DMS153 treated with DMSO at 0.1 percent for 48 hours (cell line): ENCODE results near the gene MYLK.
A peak's percentile ranks its signal among the peaks of the same experiment; 100 is the strongest.
"Not testable (repeated sequence)": the region's sequence is repeated elsewhere in the genome, so short reads cannot be mapped to it uniquely, and the experiment has no call there.

Source experiments
- DNase-seq: peaks from one replicate; lab custom pipeline; 2025; ENCODE audit not compliant: unreplicated experiment; lab: John Stamatoyannopoulos, UW

MYLK gene, protein sequence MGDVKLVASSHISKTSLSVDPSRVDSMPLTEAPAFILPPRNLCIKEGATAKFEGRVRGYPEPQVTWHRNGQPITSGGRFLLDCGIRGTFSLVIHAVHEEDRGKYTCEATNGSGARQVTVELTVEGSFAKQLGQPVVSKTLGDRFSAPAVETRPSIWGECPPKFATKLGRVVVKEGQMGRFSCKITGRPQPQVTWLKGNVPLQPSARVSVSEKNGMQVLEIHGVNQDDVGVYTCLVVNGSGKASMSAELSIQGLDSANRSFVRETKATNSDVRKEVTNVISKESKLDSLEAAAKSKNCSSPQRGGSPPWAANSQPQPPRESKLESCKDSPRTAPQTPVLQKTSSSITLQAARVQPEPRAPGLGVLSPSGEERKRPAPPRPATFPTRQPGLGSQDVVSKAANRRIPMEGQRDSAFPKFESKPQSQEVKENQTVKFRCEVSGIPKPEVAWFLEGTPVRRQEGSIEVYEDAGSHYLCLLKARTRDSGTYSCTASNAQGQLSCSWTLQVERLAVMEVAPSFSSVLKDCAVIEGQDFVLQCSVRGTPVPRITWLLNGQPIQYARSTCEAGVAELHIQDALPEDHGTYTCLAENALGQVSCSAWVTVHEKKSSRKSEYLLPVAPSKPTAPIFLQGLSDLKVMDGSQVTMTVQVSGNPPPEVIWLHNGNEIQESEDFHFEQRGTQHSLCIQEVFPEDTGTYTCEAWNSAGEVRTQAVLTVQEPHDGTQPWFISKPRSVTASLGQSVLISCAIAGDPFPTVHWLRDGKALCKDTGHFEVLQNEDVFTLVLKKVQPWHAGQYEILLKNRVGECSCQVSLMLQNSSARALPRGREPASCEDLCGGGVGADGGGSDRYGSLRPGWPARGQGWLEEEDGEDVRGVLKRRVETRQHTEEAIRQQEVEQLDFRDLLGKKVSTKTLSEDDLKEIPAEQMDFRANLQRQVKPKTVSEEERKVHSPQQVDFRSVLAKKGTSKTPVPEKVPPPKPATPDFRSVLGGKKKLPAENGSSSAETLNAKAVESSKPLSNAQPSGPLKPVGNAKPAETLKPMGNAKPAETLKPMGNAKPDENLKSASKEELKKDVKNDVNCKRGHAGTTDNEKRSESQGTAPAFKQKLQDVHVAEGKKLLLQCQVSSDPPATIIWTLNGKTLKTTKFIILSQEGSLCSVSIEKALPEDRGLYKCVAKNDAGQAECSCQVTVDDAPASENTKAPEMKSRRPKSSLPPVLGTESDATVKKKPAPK (N-terminal part only)

DNA sequence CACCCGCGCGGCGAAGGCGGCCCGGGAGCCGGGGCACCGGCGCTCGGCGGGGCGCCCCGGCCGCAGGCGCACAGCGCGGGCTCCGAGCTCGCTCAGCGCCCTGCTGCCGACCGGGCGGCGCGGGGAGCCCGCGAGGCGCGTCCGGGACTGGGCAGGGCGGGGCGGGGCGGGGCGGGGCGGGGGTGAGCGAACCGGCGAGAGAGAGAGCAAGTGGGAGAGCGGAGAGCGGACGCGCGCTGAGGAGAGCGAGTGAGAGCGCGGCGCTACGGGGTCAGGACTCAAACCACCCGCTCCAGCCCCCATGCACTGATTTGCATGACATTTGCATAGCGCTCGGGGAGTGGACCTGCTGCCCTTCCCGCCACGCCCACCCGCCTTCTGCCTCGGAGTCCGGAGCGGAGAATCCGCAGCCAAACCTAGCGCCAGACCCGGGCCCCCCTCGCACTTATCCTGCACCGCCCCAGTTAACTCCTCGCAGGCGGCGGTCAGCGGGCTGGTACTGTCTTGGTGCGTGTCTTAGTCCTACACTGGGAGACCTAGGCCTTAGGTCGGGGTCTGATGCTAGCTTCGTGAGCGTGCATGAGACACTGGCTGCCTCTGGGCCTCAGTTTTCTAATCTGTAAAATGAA lies at the start of gene MYLK:
Gene MYLK (minus strand): TSS at position 130 of the 629 bp plus-strand sequence. CDS start 90,491 bp downstream, outside the sequence.
- peak; percentile 25 for DNase-seq

DNA sequence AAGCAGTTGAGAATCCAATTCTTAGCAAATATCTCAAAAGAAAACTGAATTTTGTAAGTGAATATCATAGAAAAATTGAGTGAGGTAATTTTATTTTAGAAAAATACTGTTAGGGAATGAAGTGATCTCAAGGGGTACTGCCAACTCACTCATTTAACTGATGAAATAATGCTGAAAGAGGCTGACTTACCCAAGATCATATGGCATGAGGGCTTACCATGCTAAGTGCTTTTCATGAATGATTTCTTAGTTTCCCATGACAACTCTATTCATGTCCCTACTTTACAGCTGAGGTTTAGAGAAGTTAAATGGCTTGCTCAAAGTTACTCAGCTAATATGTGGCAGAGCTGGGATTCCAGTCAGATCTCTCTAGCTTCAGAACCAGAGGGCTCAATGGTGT lies 46.3 kb upstream of the MYLK start:
- no peak for DNase-seq

DNA sequence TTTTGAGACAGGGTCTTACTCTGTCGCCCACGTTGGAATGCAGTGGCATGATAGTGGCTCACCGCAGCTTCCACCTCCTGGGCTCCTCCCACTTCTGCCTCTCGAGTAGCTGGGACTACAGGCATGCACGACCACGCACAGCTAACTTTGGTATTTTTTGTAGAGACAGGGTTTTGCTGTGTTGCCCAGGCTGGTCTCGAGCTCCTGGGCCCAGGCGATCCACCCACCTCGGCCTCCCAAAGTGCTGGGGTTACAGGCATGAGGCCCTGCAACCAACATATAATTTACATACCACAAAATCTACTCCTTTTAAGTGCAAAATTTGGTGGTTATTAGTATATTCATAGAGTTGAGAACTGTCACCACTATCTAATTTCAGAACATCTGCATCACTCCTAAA lies 45.2 kb upstream of the MYLK start:
- DNase-seq: no peak

DNA sequence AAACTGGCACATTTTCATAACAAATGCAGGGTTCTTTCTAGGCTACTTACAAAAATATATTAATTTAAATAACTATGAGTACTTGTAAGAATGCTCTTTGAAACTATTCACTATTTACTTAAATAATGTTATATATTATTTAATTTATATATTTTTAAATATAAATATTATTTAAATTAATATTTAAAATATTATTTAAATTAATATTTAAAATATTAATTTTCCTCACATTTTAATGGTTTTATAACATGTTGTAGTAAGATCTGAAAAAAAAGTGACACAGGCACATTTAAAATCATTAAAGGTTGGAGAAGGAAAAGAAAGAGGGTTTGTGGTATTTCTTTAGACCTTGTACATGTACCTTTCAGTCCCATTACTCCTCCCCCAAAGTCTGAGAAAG lies 42.3 kb upstream of the MYLK start:
- DNase-seq: no peak

DNA sequence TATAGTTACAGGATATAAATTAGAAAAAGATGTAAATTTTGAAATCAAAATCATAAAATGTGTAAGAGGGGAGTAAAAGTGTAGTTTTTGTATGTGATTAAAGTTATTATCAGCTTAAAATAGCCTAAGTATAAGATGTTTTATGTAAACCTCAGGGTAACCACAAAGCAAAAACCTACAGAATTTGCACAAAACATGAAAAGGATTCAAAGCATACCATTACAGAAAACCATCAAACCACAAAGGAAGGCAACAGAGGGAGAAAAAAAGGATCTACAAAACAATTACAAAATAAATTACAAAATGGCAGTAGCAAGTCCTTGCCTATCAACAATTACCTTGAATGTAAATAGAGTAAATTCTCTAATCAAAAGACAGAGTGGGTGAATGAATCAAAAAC lies 36.7 kb upstream of the MYLK start:
- DNase-seq: no peak

DNA sequence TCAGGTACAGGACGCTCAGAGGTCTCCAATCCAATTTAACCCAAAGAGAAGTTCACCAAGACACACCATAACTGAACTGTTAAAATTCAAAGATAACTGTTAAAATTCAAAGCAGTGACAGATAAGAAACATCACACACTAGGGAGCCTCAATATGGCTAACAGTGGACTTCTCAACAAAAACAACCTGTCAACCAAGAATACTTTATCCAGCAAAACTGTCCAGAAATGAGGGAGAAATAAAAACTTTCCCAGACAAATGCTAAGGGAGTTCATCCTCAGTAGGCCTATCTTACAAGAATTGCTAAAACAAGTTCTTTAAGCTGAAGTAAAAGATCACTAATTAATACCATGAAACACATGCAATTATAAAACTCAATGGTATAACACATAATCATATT lies 36.3 kb upstream of the MYLK start:
- DNase-seq: no peak

DNA sequence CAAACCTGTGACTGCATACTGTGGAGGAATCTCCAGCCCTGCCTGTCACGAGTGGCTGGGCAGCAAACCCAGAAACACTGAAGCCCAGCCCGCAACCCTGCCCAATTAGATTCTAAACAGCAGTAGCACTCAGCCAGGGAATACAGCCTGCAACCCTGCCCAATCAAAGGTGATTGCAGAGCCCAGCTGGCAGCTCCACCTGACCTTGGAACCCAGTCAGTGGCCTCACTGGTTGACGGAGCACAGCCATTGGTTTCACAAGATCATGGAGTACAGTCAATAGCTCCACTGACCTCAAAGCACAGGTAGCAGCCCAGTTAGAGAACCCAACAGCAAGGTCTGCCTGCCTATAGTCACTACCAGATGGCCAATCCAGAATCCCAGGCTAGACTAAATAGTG lies 35.2 kb upstream of the MYLK start:
- no peak for DNase-seq

DNA sequence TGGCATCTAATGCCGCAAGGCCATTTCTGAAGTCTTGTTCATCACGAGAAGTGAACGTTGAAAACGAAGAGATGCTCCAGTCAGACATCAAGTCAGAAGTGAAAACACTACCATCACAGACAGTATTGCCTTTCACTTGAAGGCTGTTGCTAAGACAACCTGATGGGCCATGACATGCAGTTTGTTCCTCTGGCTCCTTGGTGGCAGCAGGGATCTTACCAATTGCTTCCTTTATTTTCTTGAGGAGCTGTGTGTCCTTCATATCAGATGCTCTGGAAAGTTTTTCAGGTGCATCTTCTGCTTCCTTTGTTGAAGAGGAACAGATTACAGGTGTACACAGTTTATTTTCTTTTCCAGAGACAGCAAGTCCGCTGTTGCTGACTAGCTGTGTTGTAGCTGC lies 30.7 kb upstream of the MYLK start:
- DNase-seq: no peak

DNA sequence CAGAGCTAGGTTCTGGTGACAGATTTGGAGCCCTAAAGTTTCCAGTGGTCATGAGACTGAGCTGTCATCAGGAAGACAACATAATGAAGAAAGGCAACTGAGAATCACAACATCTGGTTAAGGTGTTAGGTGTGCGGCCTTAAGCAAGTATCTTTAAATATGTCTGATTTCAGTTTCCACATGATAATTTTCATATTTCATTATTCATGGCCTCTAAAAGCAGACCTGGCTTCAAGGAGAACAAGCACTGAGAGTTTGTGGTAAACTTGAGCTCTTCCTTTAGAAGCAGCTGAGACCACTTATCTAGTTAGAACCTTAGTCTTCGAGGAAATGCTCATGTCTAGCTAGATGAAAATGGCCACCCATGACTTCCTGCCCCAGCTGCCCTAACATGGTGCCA lies 25.7 kb upstream of the MYLK start:
- no peak for DNase-seq

DNA sequence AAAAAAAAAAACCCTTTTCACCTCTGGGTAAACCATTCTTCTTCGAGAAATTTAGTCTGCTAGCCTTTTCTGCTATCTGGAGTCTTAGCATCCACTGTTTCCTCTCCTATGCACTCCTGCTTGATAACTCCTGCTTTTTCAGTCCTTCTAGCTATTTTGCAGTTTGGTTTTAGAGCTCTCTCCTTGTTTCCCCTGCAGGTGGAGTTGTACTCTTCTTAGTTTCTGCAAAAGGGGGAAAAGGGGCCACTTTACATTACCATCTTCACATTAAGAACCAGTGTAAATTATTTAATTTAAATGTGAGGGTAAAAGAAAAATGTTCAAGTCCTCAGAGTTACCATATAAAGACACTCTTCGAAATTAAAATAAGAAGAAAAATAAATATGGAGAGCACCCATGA lies 23.6 kb upstream of the MYLK start:
- DNase-seq: no peak

DNA sequence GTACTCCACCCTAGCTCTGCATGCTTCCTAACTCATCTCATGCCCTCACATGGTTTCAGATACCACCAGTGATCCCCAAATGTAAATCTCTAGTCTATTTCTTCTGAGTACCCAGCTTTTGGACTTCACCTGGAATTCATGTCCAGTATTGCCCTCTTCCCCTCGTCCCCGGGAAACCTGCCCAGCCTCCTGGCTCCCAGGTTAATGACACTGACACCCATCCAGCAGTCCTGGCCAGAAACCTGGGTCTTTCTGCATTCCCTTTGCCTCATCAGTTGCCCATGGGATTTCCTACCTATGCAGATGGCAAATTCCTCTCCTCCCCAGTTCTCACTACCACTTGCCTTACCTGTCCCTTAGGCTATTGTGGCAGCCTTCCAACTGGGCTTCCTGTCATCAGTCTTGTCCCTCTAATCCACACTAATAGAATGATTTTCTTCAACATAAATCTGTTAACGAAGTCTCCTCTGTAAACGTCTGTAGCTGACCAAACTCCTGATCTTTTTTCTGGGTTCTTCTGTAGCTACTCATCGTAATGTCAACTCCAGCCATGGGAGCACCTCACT lies 15.3 kb upstream of the MYLK start:
- DNase-seq: no peak

DNA sequence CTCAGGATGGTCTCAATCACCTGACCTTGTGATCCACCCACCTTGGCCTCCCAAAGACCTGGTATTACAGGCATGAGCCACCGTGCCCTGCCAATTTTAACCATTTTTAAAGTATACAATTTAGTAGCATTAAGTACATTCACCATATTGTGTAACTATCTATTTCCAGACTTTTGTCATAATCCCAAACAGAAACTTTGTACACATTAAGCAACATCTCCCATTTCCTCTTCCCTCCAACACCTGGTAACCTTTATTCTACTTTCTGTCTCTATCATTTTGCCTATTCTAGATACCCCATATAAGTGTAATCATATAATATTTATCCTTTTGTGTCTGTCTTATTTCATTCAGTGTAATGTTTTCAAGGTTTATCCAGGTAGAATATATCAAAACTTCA lies 8.9 kb upstream of the MYLK start:
- no peak for DNase-seq

DNA sequence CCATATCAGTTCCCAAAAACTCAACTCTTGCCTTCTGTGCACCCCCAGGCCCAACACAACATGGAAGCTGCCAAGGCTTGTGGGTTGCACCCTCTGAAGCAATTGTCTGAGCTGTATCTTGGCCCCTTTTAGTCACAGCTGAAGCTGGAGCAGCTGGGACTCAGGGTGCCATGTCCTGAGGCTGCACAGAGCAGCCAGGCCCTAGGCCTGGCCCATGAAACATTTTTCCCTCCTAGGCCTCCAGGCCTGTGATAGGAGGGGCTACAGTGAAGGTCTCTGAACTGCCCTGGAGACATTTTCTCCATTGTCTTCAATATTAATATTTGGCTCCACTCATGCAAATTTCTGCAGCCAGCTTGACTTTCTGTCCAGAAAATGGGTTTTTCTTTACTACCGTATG lies 8.1 kb upstream of the MYLK start:
- no peak for DNase-seq

DNA sequence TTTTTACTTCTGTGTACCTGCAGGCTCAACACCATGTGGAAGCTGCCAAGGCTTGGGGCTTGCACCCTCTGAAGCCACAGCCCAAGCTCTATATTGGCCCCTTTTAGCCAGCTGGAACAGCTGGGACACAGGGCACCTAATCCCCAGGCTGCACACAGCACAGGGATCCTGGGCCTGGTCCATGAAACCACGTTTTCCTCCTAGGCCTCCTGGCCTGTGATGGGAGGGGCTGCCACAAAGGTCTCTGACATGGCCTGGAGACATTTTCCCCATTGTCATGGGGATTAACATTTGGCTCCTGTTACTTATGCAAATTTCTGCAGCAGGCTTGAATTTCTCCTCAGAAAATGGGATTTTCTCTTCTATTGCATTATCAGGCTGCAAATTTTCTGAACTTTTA lies 6.9 kb upstream of the MYLK start:
- DNase-seq: not testable (repeated sequence)

DNA sequence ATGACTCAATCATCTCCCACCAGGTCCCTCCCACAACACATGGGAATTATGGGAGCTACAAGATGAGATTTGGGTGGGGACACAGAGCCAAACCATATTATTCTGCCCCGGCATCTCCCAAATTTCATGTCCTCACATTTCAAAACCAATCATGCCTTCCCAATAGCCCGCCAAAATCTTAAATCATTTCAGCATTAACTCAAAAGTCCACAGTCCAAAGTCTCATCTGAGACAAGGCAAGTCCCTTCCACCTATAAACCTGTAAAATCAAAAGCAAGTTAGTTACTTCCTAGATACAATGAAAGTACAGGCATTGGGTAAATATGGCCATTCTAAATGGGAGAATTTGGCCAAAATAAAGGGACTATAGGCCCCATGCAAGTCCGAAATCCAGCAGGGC lies 6.0 kb upstream of the MYLK start:
- not testable (repeated sequence) for DNase-seq

DNA sequence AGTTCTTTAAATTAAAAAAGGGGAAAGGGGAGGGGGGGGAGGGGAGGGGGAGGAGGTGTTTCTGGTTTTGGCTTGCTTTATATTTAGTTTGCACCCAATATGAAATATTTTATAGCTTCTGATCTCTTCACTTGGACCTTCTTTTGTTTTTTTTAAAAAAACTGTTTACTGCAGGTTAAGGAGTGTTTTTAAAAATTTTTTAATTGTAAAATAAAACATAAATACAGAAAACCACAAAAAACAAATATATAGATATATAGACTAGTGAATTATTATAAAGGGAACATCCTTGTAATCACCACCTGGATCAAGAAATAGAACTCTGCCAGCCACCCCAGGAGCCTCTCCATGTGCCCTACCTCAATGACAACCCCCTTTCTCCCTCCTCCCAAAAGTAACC lies 861 bp upstream of the MYLK start:
- no peak for DNase-seq

DNA sequence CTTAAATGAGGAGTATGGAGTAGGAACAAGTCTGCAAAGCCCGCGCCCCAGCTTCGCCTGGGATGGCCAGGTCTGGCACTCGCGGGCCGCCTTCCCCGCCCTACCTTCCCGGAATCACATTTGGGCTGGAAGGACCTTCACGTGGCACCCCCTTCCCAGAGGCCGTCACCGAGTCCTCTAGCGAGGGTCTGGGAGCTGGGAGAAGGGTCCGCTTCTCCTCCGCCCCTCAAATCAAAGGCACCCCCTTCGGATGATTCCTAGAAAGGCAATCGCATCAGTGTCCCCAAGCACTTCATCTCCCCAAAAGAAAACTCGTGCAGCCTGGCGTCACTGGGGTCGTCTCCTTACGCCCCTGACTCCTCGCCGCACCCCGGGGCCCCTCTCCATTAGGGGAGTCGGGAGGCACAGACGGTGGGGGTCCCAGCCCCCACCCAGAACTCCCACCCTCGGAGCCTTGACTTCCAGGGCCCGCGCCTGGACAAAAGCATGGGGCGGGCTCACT lies 380 bp downstream of the MYLK start:
- no peak for DNase-seq

DNA sequence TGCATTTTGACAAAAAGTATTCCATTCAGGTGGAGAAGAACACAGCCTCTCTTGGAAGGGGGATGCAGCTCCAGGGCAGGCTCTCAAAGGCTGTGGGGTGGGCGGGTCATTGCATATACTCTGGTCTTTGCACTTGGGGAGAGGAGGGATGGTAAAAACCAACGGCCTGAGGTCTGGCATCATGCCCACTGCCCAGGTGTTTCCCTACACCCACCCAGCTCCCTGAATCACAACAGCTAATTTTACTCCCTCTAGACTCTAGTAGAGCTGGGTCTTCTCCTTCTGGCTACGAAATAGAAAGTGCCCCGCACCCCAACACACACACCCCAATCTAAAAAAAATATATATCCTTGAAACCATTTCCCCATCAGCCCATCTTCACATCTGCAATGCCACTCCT lies 1.0 kb downstream of the MYLK start:
- DNase-seq: no peak

DNA sequence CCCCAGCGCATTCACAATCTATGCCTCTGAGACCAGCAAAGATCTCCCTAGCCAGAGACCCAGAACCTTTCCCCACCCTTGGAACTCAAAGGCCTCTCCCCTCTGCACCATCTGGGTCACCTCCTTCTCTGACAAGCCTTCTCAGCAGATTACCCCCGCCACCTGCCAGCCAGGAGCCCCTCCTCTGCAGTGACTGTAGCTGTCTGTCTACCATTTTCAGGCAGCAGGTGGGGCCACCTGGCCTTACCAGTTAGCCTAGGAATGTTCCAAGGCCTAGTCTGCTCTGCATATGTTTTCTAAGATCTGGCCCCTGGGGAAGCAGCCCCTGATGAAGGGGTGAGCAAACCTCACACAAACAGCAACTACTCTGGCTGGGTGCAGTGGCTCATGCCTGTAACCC lies 2.4 kb downstream of the MYLK start:
- DNase-seq: no peak

DNA sequence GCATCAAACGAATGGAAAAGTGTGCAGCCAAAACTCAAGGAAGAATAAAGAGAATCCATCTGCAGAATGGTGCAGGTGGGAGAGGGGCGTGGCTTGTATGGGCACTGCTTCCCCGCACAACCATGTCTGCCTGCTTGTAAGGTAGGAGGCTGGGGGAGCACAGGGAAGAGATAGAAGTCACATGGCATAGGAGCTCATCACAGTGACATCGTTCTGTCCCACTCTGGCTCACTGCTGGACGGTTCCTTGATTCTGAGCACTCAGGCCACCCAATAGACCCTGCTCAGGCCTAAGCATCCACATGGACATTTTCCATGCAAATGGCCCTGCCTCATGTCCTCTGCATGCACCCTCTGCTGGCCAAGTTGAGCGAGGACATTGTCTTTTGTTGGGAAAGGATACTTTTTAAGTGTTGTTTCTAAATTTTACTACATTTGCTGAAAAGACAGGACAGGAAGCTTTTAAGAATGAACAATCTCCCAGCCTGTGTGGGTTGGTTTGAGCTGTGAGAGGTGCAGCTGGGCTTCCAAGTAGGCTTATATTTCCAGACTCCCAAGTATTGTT lies 3.1 kb downstream of the MYLK start:
- no peak for DNase-seq
